WTC11 (cell line): ENCODE data around the gene DPYSL5. TPM values are rescaled to one million over a fixed set of nuclear protein-coding genes. Genes with fewer than 3 reads are reported as not detected.

Source experiments
- ATAC-seq: fragments of 200-7000 bp; cut with Tn5 transposase; 2 replicates; pipeline ENCODE4 v1.10.0; 2021; ENCODE audit warnings: mild to moderate bottlenecking, moderate library complexity
- CTCF ChIA-PET: fragments of 300-600 bp; sonication (Branson Sonifier 250); formaldehyde crosslinking; loops from one replicate; lab custom pipeline; 2021; ENCODE audit warnings: antibody characterized with exemption; lab: Charles Lee
- POLR2A ChIA-PET: fragments of 350-600 bp; sonication (Branson Sonifier 250); formaldehyde crosslinking; loops from one replicate; lab custom pipeline; 2021; ENCODE audit warnings: antibody characterized with exemption; lab: Charles Lee
- DNase-seq: peaks from one replicate; pipeline ENCODE4 v3.0.0; 2021; ENCODE audit warnings: low spot score
- H3K27ac Mint-ChIP-seq: 2 replicates; pipeline ENCODE4 v1.8.0; 2021; ENCODE audit warnings: mixed read lengths
- H3K27me3 Mint-ChIP-seq: 2 replicates; pipeline ENCODE4 v1.8.0; 2021; ENCODE audit warnings: low read depth, mild to moderate bottlenecking, moderate library complexity, mixed read lengths
- H3K36me3 Mint-ChIP-seq: 2 replicates; pipeline ENCODE4 v1.8.0; 2021; ENCODE audit warnings: mixed read lengths
- H3K4me1 Mint-ChIP-seq: 2 replicates; pipeline ENCODE4 v1.8.0; 2022; ENCODE audit warnings: mixed read lengths
- H3K4me3 Mint-ChIP-seq: 2 replicates; pipeline ENCODE4 v1.8.0; 2021; ENCODE audit warnings: mild to moderate bottlenecking, moderate library complexity, mixed read lengths
- H3K9me3 Mint-ChIP-seq: 2 replicates; pipeline ENCODE4 v1.8.0; 2021; ENCODE audit warnings: mixed read lengths
- AFF4 ChIP-seq: sonication (generic); formaldehyde crosslinking; IDR thresholded peaks from 2 replicates; pipeline ENCODE4 v1.8.1; 2023; ENCODE audit warnings: mild to moderate bottlenecking, missing genetic modification reagents, borderline replicate concordance
- ATF2 ChIP-seq: sonication (generic); formaldehyde crosslinking; IDR thresholded peaks from 2 replicates; pipeline ENCODE4 v1.8.1; 2022; ENCODE audit warnings: low read depth, missing genetic modification reagents, borderline replicate concordance
- CDX4 ChIP-seq: fragments of 250-450 bp; sonication (Bioruptor Pico); IDR thresholded peaks from 2 replicates; pipeline ENCODE4 v1.9.0; 2021; ENCODE audit warnings: moderate library complexity, mild to moderate bottlenecking, inconsistent platforms, borderline replicate concordance
- E2F5 ChIP-seq: sonication (generic); formaldehyde crosslinking; IDR thresholded peaks from 2 replicates; pipeline ENCODE4 v1.8.1; 2022; ENCODE audit warnings: mild to moderate bottlenecking, moderate library complexity, missing genetic modification reagents
- GRHL2 ChIP-seq: fragments of 250-450 bp; sonication (Bioruptor Pico); IDR thresholded peaks from 2 replicates; pipeline ENCODE4 v1.8.0; 2022; ENCODE audit warnings: mild to moderate bottlenecking, moderate library complexity; ENCODE audit not compliant: insufficient replicate concordance, severe bottlenecking
- JUN ChIP-seq: sonication (generic); formaldehyde crosslinking; IDR thresholded peaks from 2 replicates; pipeline ENCODE4 v1.8.0; 2023; ENCODE audit warnings: mild to moderate bottlenecking, missing genetic modification reagents
- MXD4 ChIP-seq: fragments of 250-450 bp; sonication (Bioruptor Pico); IDR thresholded peaks from 2 replicates; pipeline ENCODE4 v1.8.0; 2021; ENCODE audit warnings: mild to moderate bottlenecking, moderate library complexity, borderline replicate concordance
- NFYB ChIP-seq: sonication (generic); formaldehyde crosslinking; conservative IDR thresholded peaks from 2 replicates; pipeline ENCODE4 v1.8.0; 2022; ENCODE audit warnings: low read depth, missing genetic modification reagents
- PREB ChIP-seq: sonication (generic); formaldehyde crosslinking; IDR thresholded peaks from 2 replicates; pipeline ENCODE4 v1.8.1; 2022; ENCODE audit warnings: mild to moderate bottlenecking, missing genetic modification reagents, moderate library complexity, borderline replicate concordance
- RELA ChIP-seq: sonication (generic); formaldehyde crosslinking; IDR thresholded peaks from 2 replicates; pipeline ENCODE4 v1.8.1; 2022; ENCODE audit warnings: missing genetic modification reagents, mild to moderate bottlenecking, borderline replicate concordance
- RORB ChIP-seq: fragments of 250-450 bp; sonication (Bioruptor Pico); IDR thresholded peaks from 2 replicates; pipeline ENCODE4 v1.9.0; 2021; ENCODE audit warnings: mild to moderate bottlenecking
- SMAD3 ChIP-seq: sonication (generic); formaldehyde crosslinking; IDR thresholded peaks from 2 replicates; pipeline ENCODE4 v1.8.0; 2022; ENCODE audit warnings: missing genetic modification reagents, mild to moderate bottlenecking, borderline replicate concordance
- SOX15 ChIP-seq: fragments of 250-450 bp; sonication (Bioruptor Pico); IDR thresholded peaks from 2 replicates; pipeline ENCODE4 v1.9.0; 2021; ENCODE audit warnings: mild to moderate bottlenecking
- TEAD4 ChIP-seq: sonication (generic); formaldehyde crosslinking; IDR thresholded peaks from 2 replicates; pipeline ENCODE4 v1.8.0; 2022; ENCODE audit warnings: mild to moderate bottlenecking, missing genetic modification reagents
- TP53 ChIP-seq: sonication (generic); formaldehyde crosslinking; IDR thresholded peaks from 2 replicates; pipeline ENCODE4 v1.8.1; 2023; ENCODE audit warnings: mild to moderate bottlenecking, missing genetic modification reagents
- USF2 ChIP-seq: sonication (generic); formaldehyde crosslinking; IDR thresholded peaks from 2 replicates; pipeline ENCODE4 v1.8.1; 2023; ENCODE audit warnings: mild to moderate bottlenecking, missing genetic modification reagents, moderate library complexity
- ZNF138 ChIP-seq: sonication (generic); formaldehyde crosslinking; conservative IDR thresholded peaks from 2 replicates; pipeline ENCODE4 v1.8.1; 2022; ENCODE audit warnings: mild to moderate bottlenecking, moderate library complexity, missing genetic modification reagents
- ZNF232 ChIP-seq: sonication (generic); formaldehyde crosslinking; IDR thresholded peaks from 2 replicates; pipeline ENCODE4 v1.8.0; 2022; ENCODE audit warnings: mild to moderate bottlenecking, missing genetic modification reagents
- ZNF263 ChIP-seq: sonication (generic); formaldehyde crosslinking; IDR thresholded peaks from 2 replicates; pipeline ENCODE4 v1.8.1; 2022; ENCODE audit warnings: low read depth, mild to moderate bottlenecking, moderate library complexity, missing genetic modification reagents
- ZNF416 ChIP-seq: fragments of 250-450 bp; sonication (Bioruptor Pico); IDR thresholded peaks from 2 replicates; pipeline ENCODE4 v1.9.0; 2021; ENCODE audit warnings: mild to moderate bottlenecking, inconsistent platforms
- ZSCAN18 ChIP-seq: fragments of 250-450 bp; sonication (Bioruptor Pico); IDR thresholded peaks from 2 replicates; pipeline ENCODE4 v2.1.2; 2022; ENCODE audit warnings: mild to moderate bottlenecking, moderate library complexity
- total RNA-seq: library from RNA; stranded (reverse); gene quantifications from 3 replicates; pipeline ENCODE4 v1.2.3, GENCODE V29; 2021

DPYSL5 gene
- total RNA-seq, 1 experiment from 2014 or later, result 12.1 TPM

GRCh38 chr2:26957041-26957440, 109.1 kb downstream of the DPYSL5 start (continued):
- TF ChIP-seq ATF2 (CRISPR knock-in tag) (no peak), RELA (CRISPR knock-in tag) (no peak), AFF4 (CRISPR knock-in tag) (no peak), ZNF416 (CRISPR knock-in tag) (no peak)

- ChIA-PET POLR2A (no interaction called here), CTCF (interaction anchor here (0.6 to 16.3 kb wide), 7 partner anchors 15 to 321 kb away, joined by 3 to 596 read pairs (median 16); no protein-coding TSS in a partner anchor)
- H3K27me3 Mint-ChIP-seq, result peaks cover 7% of the 10 kb centered on the region; the same call in 1 of the 2 replicates
- DNase-seq (no peak), ATAC-seq (no peak)
- H3K4me1 Mint-ChIP-seq, result no peaks in the 10 kb centered on the region
- no peak overlapping the region for H3K4me3 Mint-ChIP-seq
- no peaks in the 10 kb centered on the region for H3K36me3 Mint-ChIP-seq
- H3K27ac Mint-ChIP-seq, result no peak overlapping the region
- no peaks in the 10 kb centered on the region for H3K9me3 Mint-ChIP-seq
- no peak for TF ChIP-seq TP53 (CRISPR knock-in tag)
- no peak for TF ChIP-seq MXD4 (CRISPR knock-in tag)
- TF ChIP-seq PREB, result no peak
- TF ChIP-seq JUN (CRISPR knock-in tag), result no peak
- no peak for TF ChIP-seq SOX15
- no peak for TF ChIP-seq SMAD3
- TF ChIP-seq ZNF232 (CRISPR knock-in tag), result no peak
- no peak for TF ChIP-seq ZSCAN18 (CRISPR knock-in tag)
- TF ChIP-seq ZNF263 (CRISPR knock-in tag), result no peak
- TF ChIP-seq USF2 (CRISPR knock-in tag), result no peak
- TF ChIP-seq NFYB (CRISPR knock-in tag), result no peak
- TF ChIP-seq TEAD4 (CRISPR knock-in tag), result no peak
- TF ChIP-seq CDX4 (CRISPR knock-in tag), result no peak
- no peak for TF ChIP-seq RELA (CRISPR knock-in tag)
- no peak for TF ChIP-seq GRHL2 (CRISPR knock-in tag)
- no peak for TF ChIP-seq E2F5
- no peak for TF ChIP-seq RORB (CRISPR knock-in tag)
- no peak for TF ChIP-seq ZNF138 (CRISPR knock-in tag)
Observed at GRCh38 chr2:26957534-26957933, 109.6 kb downstream of the DPYSL5 start.
